Choroid plexus epithelial cell (primary cell): ENCODE measurements around the gene IPPK.
A peak's percentile ranks its signal among the peaks of the same experiment; 100 is the strongest.

ENCODE experiments used
- DNase-seq: peaks from one replicate; pipeline ENCODE4 v3.0.0-alpha.2; 2010; ENCODE audit warnings: low read depth
- H3K4me3 ChIP-seq: 2 replicates; pipeline ENCODE4 v1.5.1; 2011; ENCODE audit warnings: low read depth, mild to moderate bottlenecking, control low read depth, low read length, moderate library complexity
- TF ChIP-seq, protein P1 (sequence below): conservative IDR thresholded peaks from 2 replicates; pipeline ENCODE4 v1.5.1; 2011; ENCODE audit warnings: low read depth, mild to moderate bottlenecking, control low read depth, inconsistent platforms, low read length, moderate library complexity

The IPPK gene

GRCh38 chr9:92669890-92670708, at the start of gene IPPK:
Gene IPPK, minus strand, starts transcription at chr9:92670131. Its CDS starts 143 bp downstream, at chr9:92669988.
- H3K4me3 ChIP-seq, result peak within 1 kb of the TSS; percentile 94
- TF ChIP-seq, protein P1, sequence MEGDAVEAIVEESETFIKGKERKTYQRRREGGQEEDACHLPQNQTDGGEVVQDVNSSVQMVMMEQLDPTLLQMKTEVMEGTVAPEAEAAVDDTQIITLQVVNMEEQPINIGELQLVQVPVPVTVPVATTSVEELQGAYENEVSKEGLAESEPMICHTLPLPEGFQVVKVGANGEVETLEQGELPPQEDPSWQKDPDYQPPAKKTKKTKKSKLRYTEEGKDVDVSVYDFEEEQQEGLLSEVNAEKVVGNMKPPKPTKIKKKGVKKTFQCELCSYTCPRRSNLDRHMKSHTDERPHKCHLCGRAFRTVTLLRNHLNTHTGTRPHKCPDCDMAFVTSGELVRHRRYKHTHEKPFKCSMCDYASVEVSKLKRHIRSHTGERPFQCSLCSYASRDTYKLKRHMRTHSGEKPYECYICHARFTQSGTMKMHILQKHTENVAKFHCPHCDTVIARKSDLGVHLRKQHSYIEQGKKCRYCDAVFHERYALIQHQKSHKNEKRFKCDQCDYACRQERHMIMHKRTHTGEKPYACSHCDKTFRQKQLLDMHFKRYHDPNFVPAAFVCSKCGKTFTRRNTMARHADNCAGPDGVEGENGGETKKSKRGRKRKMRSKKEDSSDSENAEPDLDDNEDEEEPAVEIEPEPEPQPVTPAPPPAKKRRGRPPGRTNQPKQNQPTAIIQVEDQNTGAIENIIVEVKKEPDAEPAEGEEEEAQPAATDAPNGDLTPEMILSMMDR, result no peak
- peak; percentile 99 for DNase-seq

GRCh38 chr9:92719028-92719647, 49.2 kb upstream of the IPPK start:
- TF ChIP-seq, protein P1, result no peak
- H3K4me3 ChIP-seq, result no peak overlapping the region
- DNase-seq, result no peak

DNA sequence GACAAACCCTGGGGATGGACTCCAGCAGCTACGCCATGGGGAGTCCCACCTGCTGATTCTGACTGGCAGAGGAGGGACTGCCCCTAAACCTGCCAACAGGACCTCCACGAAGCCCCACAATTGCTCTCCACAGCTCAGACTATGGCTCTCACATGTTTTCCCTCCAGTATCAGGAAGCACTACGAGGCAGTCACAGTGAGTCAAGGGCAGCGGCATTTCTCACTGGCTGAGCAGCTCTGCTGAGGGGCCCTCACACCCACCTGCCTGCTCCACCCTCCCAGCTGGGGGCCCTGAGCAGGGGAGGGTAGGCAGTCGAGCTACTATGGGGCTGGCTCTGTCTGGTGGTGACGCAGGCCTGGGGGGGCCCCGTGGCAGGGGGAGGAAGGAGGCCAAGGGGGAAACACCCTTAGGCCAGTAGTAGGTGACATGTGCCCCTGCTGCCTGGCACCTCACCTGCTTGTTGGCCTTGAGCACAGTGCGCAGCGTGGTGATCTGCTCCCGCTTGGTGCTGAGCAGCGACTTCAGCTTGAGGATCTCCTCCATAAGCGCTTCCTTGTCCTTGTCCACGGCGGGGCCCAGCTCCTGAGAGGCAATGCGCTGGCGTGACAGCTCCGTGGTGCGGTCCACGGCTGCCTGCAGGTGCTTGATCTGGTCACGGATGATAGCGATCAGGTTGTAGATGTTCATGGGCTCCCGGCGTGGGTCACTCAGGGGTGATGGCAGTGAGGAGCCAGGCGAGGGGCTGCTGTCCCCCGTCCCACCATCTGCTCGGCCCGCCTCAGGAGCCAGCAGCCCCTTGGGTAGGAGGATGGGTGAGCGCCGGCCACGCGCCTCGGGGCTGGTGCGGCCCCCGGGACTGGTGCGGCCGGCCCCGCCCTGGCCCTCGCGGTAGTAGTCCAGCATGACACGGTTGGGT, 48.4 kb upstream of the IPPK start:
- DNase-seq, result no peak
- TF ChIP-seq, protein P1, result no peak
- no peak overlapping the region for H3K4me3 ChIP-seq

GRCh38 chr9:92717201-92718085, 47.5 kb upstream of the IPPK start:
- no peak for DNase-seq
- TF ChIP-seq, protein P1, result no peak

GRCh38 chr9:92716557-92716956, 46.6 kb upstream of the IPPK start:
- no peak overlapping the region for H3K4me3 ChIP-seq
- DNase-seq, result peak; percentile 47
- TF ChIP-seq, protein P1, result peak; percentile 88

More at GRCh38 chr9:92717201-92718085, 47.5 kb upstream of the IPPK start:
- H3K4me3 ChIP-seq, result no peak overlapping the region
